Fibroblast of gingiva (primary cell): ENCODE results near the gene PLXNC1.

Source experiments
- DNase-seq: peaks from one replicate; pipeline ENCODE4 v3.0.0-alpha.2; 2011; ENCODE audit warnings: low read depth

Gene PLXNC1

GRCh38 chr12:94147991-94148738 is at the start of gene PLXNC1:
PLXNC1 (plus strand) TSS chr12:94148577; CDS start chr12:94148972, 395 bp downstream.
- DNase-seq, result peak; percentile 47

- no peak for DNase-seq
These were observed 49.2 kb upstream of the PLXNC1 start for GRCh38 chr12:94099191-94099590.

DNA sequence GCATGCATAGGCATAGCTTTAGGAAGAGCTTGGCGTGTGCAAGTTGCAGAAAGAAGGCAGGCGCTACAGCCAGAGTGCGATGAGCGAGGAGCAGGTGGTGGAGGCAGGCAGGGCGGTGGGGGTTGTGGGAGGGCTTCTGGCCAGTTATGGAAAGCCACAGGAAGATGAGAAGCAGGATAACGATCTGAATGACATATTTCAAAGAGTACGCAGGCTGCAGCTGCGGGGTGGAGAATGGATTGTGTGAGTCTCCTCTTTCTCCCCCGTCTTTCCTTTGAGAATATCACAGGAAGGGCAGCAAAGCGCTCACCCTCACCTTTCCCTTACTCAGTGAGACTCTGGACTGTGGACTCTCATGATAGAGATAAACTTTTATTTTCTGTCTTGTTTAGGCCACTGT is 48.7 kb upstream of the PLXNC1 start:
- DNase-seq, result no peak

DNA sequence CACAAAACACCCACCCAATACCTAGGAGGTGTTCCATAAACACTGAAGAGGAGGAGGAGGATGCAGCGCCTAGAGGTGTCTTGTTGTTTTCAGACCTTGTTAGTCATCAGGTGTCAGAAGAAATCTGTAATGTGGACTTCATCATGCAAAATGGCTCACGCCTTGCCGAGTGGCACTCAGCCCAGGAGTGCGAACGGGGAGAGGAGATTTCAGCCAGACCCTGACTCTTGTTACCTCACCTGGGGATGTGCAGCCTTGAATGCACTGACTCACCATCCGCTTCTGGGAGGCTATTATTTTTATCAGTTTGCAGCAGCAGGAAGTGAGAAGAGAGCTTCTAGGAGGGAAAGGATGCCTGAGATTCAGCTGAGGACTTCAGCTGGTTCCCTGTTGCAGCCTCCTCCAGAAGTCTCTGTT is 48.2 kb upstream of the PLXNC1 start:
- DNase-seq, result no peak

DNA sequence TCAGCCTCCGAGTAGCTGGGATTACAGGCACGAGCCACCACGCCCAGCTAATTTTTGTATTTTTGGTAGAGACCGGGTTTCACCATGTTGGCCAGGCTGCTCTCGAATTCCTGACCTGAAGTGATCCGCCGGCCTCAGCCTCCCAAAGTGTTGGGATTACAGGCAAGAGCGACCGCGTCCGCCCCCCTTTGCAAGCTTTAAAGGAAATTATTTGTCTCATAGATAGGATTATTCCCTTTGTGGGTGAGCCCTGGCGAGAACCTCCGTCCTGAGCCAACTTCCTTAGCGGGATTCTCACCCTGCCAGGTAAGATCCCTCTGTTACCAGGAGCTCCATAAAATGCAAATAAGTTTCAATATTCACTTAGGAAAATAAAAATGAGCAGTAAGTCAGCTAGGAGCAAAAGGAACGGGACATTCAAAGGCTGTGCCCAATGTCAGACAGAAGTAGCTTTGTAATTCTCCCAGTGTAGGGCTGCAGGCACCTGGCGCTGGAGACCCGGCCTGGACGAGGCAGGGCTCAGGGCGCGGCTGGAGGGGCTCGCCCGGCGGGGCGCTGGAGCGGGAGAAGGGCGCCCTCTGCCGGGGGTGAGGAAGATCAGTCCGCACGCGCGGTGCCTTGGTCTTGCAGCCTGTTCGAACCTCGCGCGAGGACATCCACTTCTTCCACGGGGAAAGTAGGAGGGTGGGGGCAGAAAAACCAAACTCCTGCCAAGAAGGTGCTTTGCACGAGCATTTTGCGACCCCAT is 47.2 kb upstream of the PLXNC1 start:
- peak; percentile 63 for DNase-seq

- peak; percentile 79 for DNase-seq
These were observed 46.4 kb upstream of the PLXNC1 start for GRCh38 chr12:94101738-94102660.

- DNase-seq, result no peak
These were observed 44.4 kb upstream of the PLXNC1 start for GRCh38 chr12:94103986-94104385.

GRCh38 chr12:94107910-94108309 is 40.5 kb upstream of the PLXNC1 start:
- DNase-seq, result no peak

DNA sequence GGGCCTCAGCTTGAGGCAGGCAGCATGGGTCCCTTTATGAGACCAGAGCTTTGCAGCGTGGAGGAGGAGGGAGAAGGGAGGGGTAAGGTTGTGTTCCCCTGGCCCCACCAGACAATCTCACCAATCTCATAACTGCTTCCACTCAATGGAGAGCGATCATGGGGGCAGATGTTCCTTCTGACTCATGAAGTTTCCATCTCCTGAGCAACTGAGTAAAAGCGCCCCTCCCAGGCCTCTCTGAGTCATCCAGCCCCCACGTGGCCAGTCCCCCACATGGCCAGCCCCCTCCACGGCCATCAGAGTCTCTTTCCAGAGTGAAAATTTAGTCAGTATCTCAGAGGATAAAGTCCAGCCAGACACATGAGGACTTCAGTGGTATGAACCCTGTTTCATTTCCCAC is 39.2 kb upstream of the PLXNC1 start:
- peak; percentile 12 for DNase-seq

DNA sequence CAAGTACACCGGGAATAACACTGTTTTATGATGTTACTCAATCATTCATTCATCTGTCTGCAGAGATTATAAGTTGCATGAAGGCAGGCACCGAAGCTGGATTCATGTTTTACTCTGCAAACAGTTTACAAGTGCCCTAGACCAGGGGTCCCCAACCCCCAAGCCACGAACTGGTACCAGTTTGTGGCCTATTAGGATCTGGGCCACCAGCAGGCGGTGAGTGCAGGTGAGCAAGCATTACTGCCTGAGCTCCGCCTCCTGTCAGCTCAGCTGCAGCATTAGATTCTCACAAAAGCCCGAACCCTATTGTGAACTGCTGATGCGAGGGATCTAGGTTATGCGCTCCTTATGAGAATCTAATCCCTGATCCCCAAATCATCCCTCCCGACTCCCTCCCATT is 38.1 kb upstream of the PLXNC1 start:
- DNase-seq, result no peak

- no peak for DNase-seq
These were observed 37.1 kb upstream of the PLXNC1 start for GRCh38 chr12:94111302-94111701.

DNA sequence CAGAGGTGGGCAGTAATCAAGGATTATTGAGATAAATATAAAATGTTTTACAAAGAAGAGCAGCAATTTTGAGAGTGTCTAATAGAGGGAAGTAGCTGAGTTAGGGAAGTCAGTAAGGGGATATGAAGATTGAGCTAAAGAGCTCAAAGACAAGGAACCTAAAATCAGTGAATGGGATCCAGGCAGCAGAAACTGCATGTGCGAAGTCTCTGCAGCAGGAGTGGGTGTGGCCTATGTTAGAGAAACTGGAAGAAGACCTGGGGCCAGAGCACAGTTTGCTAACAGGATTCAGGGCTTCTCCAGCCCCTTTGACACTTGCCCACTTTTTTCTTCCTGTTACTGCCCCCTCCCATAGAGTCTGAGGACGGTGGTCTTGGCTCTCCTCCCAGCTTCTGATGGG is 36.3 kb upstream of the PLXNC1 start:
- DNase-seq, result no peak

DNA sequence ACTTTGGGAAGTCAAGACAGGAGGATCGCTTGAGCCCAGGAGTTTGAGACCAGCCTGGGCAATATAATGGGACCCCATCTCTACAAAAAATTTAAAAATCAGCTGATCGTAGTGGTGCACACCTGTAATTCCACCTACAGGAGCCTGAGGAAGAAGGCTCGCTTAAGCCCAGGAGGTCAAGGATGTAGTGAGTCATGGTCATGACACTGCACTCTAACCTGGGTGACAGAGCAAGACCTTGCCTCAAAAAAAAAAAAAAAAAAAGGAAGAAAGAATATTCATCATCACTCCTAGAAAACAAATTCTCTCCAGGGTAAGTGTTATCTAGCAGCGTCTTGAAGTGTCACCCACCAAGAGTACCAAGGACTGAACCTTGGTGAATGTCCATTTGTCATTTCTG is 34.2 kb upstream of the PLXNC1 start:
- no peak for DNase-seq

- no peak for DNase-seq
These were observed 32.2 kb upstream of the PLXNC1 start for GRCh38 chr12:94116191-94116590.

DNA sequence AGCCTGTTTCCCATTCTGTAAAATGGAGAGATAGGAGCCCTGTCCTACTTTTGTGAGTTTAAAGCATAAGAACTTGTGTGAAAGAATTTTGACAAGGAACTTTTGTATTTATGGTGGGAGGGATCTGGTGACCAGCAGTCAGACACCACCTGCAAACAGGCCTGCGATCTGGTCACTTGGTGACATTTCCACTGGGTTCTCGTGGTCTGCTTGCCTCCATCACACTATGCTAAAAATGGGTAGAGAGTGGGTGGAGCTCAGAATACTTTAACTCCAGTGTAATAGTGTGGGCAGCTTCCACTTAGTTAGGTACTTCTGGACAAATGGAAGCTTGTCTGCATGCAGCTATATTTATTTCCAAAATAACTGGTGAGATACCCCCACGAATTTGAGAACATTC is 26.5 kb upstream of the PLXNC1 start:
- DNase-seq, result no peak

DNA sequence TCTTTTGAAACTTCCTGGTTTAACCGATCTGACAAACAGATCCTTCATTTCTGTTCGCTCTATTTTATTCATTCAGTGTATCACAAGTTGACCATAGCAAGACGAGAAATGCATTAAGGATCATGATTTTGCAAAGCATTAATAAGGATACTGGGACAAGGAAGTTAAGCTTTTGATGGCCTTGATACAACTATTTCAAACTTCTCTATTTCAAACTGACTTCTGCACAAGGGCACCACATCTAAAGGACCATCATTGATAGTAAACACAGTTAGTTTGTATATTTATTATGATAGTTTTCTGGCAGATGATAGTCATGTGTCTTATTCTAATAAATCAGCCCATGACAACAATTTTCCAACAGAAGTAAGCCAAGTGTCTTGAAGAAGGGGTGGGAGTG is 25.8 kb upstream of the PLXNC1 start:
- no peak for DNase-seq

DNA sequence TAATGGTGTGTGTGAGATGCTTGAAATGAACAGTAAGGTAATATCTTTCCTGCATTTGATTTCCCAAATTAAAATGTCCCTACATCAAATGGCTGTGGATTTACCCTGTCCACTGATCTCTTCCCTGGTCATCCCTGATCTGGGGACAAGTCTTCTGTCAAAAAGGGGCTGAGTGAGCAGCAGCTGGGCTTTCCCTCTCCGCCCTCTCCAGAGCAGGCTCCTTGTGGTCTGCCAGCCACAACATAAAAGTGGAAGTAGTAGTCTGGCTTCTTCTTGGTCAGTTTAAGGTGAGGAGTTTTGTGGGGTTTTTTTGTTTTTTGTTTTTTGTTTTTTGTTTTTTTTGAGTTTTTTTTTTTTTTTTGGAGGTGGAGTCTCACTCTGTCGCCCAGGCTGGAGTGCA is 25.2 kb upstream of the PLXNC1 start:
- no peak for DNase-seq

DNA sequence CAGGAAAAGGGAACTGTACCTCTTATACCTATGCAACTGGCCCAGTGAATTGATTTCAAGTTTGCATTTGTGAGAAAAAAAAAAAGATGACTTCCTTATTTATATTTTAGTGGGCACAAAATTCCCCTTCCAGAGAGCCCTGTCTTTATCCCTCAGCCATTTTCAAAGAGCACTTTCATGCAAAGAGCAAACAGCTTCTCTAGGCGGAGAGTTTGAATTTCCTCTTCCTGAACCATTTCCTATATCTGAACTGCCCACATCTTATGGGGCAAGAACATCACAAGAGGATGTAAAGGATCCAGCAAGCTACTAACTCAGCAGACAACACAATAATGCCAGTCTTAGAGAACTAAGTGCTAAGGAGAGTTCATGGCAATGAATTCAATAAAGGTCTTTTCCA is 22.3 kb upstream of the PLXNC1 start:
- no peak for DNase-seq

DNA sequence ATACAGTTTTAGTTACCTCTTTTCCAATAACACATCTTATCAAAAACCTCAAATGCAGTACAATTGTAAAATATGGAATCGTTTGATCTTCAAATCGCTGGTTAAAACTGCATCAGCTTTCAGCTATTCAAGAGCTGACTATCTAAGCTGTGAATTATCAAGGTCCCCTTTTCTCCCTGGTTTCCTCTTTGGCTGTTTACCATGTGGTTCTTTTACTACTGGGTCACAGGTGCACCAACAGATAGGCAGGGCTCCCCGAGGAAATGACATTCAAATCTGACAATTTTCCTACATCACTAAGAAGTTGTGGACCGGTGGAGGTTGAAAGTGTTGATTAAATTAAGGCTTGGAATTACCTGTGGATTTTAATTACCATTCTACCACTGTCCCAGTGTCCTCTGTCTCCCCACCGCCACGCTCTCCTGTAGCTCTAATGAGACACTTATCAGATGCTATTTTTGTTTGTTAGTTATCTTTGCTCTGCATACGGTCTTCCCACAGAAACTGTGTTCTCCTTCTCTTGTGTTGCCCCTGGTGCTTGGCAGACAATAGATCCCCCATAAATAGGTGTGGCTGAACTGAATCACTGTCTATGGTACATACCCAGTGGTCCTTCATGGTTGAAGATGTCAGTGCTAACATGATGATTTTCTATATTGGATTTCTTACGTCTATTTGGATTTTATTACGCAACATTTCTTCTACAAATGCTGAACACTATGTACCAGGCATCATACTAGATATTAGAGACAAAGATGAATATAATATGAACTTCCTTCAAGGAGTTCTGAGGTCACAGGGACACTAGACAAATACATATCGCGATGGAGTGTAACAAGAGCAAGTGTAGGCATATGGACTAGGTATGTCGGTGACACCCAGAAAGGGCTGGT is 20.9 kb upstream of the PLXNC1 start:
- DNase-seq, result no peak

DNA sequence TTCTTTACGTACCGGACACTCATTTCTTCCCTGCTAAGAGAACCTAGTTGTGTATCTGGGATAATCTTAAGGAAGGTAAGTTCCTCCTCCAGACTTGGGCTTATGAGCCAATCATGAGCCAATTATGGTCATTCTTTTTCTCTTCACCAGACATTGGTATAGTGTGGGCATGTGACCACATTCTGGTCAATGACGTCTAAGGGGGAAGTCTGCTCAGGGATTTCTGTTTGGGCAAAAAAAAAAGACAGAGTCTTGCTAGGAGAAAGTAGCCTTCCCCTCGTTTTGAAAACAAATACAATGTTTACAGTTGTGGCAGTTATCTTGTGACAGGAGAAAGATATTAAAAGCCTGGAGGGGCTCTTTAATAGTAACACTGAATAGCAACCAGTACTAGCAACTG is 20.1 kb upstream of the PLXNC1 start:
- no peak for DNase-seq

- DNase-seq, result peak; percentile 43
These were observed 14.2 kb upstream of the PLXNC1 start for GRCh38 chr12:94133964-94134795.
